ENCODE results near the gene C1orf232. TPM values are rescaled to one million over a fixed set of nuclear protein-coding genes. Genes with fewer than 3 reads are reported as not detected.

Gene C1orf232
- total RNA-seq (2022; extraction: Qiagen RNA extraction), result not detected in 5 replicates

GRCh38 chr1:26168410-26169197, at the start of gene C1orf232:
Gene C1orf232 (minus strand): TSS chr1:26168963. CDS start chr1:26168499, 464 bp downstream.

GRCh38 chr1:26190373-26190987, 21.7 kb upstream of the C1orf232 start, which contains the start of gene CATSPER4:
Gene CATSPER4 (plus strand): TSS chr1:26190602. CDS start chr1:26190628, 26 bp downstream.

GRCh38 chr1:26177182-26177684, 8.5 kb upstream of the C1orf232 start, which contains the start of gene CNKSR1:
Gene CNKSR1 (plus strand): TSS chr1:26177491. CDS start chr1:26177548, 57 bp downstream.

GRCh38 chr1:26171084-26172072, 2.6 kb upstream of the C1orf232 start, which contains the start of gene ZNF593OS:
Gene ZNF593OS (minus strand): TSS chr1:26171832. CDS start chr1:26171661, 171 bp downstream.

GRCh38 chr1:26169669-26170471, 1.1 kb upstream of the C1orf232 start, which contains the start of gene ZNF593:
Gene ZNF593 (plus strand): TSS chr1:26169908. CDS start chr1:26169984, 76 bp downstream.

GRCh38 chr1:26158908-26159742, 9.6 kb downstream of the C1orf232 start, which contains the start of gene FAM110D:
Gene FAM110D (plus strand): TSS chr1:26159079. CDS start chr1:26161292, 2,213 bp downstream.

Other genes with a start within 250 kb of the C1orf232 start
- gene PAFAH2, start 170.9 kb downstream of the C1orf232 start, total RNA-seq (2022; extraction: Qiagen RNA extraction), result 6.1 to 9.1 TPM (median 7.8 TPM) in 5 replicates
- gene EXTL1, start 147.2 kb downstream of the C1orf232 start, total RNA-seq (2022; extraction: Qiagen RNA extraction), result not detected in 5 replicates
- gene SLC30A2, start 122.8 kb downstream of the C1orf232 start, total RNA-seq (2022; extraction: Qiagen RNA extraction), result 0.11 to 0.96 TPM (median 0.31 TPM) in 5 replicates
- gene TRIM63, start 101.3 kb downstream of the C1orf232 start, total RNA-seq (2022; extraction: Qiagen RNA extraction), result 1.3 to 1.8 TPM (median 1.5 TPM) in 5 replicates
- 1.8 to 2.3 TPM (median 1.9 TPM) in 5 replicates for gene PDIK1L, start 57.1 kb downstream of the C1orf232 start, total RNA-seq (2022; extraction: Qiagen RNA extraction)
- gene FAM110D, start 9.9 kb downstream of the C1orf232 start, total RNA-seq (2022; extraction: Qiagen RNA extraction), result 0.05 to 0.08 TPM in 2 of 5 replicates, not detected in the others
- gene ZNF593, start 945 bp upstream of the C1orf232 start, total RNA-seq (2022; extraction: Qiagen RNA extraction), result 49.4 to 69.6 TPM (median 64.8 TPM) in 5 replicates
- gene ZNF593OS, start 2.9 kb upstream of the C1orf232 start, total RNA-seq (2022; extraction: Qiagen RNA extraction), result 0.65 TPM in 1 of 5 replicates, not detected in the others
- gene CNKSR1, start 8.5 kb upstream of the C1orf232 start, total RNA-seq (2022; extraction: Qiagen RNA extraction), result 0.15 to 0.58 TPM (median 0.32 TPM) in 4 of 5 replicates, not detected in the other
- not detected in 5 replicates for gene CATSPER4, start 21.6 kb upstream of the C1orf232 start, total RNA-seq (2022; extraction: Qiagen RNA extraction)
- gene CEP85, start 65.2 kb upstream of the C1orf232 start, total RNA-seq (2022; extraction: Qiagen RNA extraction), result 11.2 to 14.2 TPM (median 12.9 TPM) in 5 replicates
- gene SH3BGRL3, start 111.1 kb upstream of the C1orf232 start, total RNA-seq (2022; extraction: Qiagen RNA extraction), result 126 to 157 TPM (median 140 TPM) in 5 replicates
- gene UBXN11, start 137.7 kb upstream of the C1orf232 start, total RNA-seq (2022; extraction: Qiagen RNA extraction), result 11.8 to 18.4 TPM (median 15.9 TPM) in 5 replicates
- 0.64 TPM in 1 of 5 replicates, not detected in the others for gene CD52, start 149.0 kb upstream of the C1orf232 start, total RNA-seq (2022; extraction: Qiagen RNA extraction)
- gene CRYBG2, start 185.2 kb upstream of the C1orf232 start, total RNA-seq (2022; extraction: Qiagen RNA extraction), result 0.99 to 1.9 TPM (median 1.3 TPM) in 5 replicates
- gene ZNF683, start 203.8 kb upstream of the C1orf232 start, total RNA-seq (2022; extraction: Qiagen RNA extraction), result not detected in 5 replicates
- gene LIN28A, start 241.9 kb upstream of the C1orf232 start, total RNA-seq (2022; extraction: Qiagen RNA extraction), result not detected in 5 replicates

Data from A549 treated with Mapracorat at 1 μM for 4 hours (cell line).